Measurements from ENCODE around the gene RGP1.

- no peak for TF ChIP-seq TAF1 (IDR thresholded peaks at IDR 0.05; ENCODE audit: low read depth, low read length)
- no peak for TF ChIP-seq POLR2A (IDR thresholded peaks at IDR 0.05; ENCODE audit: low read depth, low read length)
- no peak for TF ChIP-seq POLR2AphosphoS5 (IDR thresholded peaks at IDR 0.05; ENCODE audit: low read depth, low read length)
- no peak for TF ChIP-seq SPI1 (IDR thresholded peaks at IDR 0.05; ENCODE audit: low read depth, low read length)
- no peak for TF ChIP-seq PAX5 (IDR thresholded peaks at IDR 0.05; ENCODE audit: insufficient read depth, low read length, severe bottlenecking)
- TF ChIP-seq POU2F2 (IDR thresholded peaks at IDR 0.05; ENCODE audit: low read depth, low read length) = no peak
Measured at GRCh38 chr9:35753466-35753865, 4.4 kb downstream of the RGP1 start.
